Spleen (tissue), 11 donors: ENCODE measurements around the gene STON2. TPM values are rescaled to one million over a fixed set of nuclear protein-coding genes. Genes with fewer than 3 reads are reported as not detected.

Experiments
- DNase-seq: peaks from one replicate; pipeline ENCODE4 v3.0.0-alpha.2; 2020
- H3K27ac ChIP-seq, 8 donors: fragments of 200-600 bp; sonication (generic) in 7 of 8; 1 replicate in 4 of 8; 2 replicates in 4 of 8; pipeline versions ENCODE4 v1.5.0 to v1.8.0; 2016 to 2021; ENCODE audit warnings: inconsistent platforms in 4 of 8, mild to moderate bottlenecking in 4 of 8, moderate library complexity in 1 of 8
- H3K27me3 ChIP-seq, 7 donors: fragments of 200-600 bp; sonication (generic) in 6 of 7; replicated peaks in 1 of 7; 1 replicate in 4 of 7; 2 replicates in 3 of 7; pipeline versions ENCODE4 v1.5.0 to v1.8.0; 2016 to 2021; ENCODE audit warnings: inconsistent platforms in 3 of 7, mild to moderate bottlenecking in 1 of 7
- H3K36me3 ChIP-seq, 6 donors: fragments of 200-600 bp; sonication (generic) in 5 of 6; 1 replicate in 4 of 6; 2 replicates in 2 of 6; pipeline versions ENCODE4 v1.5.0 to v1.8.0; 2016 to 2021; ENCODE audit warnings: inconsistent platforms in 2 of 6
- H3K4me1 ChIP-seq, 6 donors: fragments of 200-600 bp; sonication (generic) in 5 of 6; 1 replicate in 3 of 6; 2 replicates in 3 of 6; pipeline versions ENCODE4 v1.5.0 to v1.8.0; 2016 to 2021; ENCODE audit warnings: inconsistent platforms in 3 of 6
- H3K4me3 ChIP-seq, 8 donors: fragments of 200-600 bp; sonication (generic) in 7 of 8; 1 replicate in 4 of 8; 2 replicates in 4 of 8; pipeline versions ENCODE4 v1.5.0 to v1.8.0; 2016 to 2021; ENCODE audit warnings: inconsistent platforms in 4 of 8, mild to moderate bottlenecking in 4 of 8, moderate library complexity in 2 of 8
- H3K9me3 ChIP-seq, 8 donors: fragments of 200-600 bp; sonication (generic) in 7 of 8; 1 replicate in 4 of 8; 2 replicates in 4 of 8; pipeline versions ENCODE4 v1.5.0 to v1.8.0; 2016 to 2021; ENCODE audit warnings: inconsistent platforms in 4 of 8
- POLR2A ChIP-seq, 3 donors: fragments of 450-650 bp; IDR thresholded peaks; one replicate each; pipeline ENCODE4 v1.5.1; 2017; ENCODE audit warnings: antibody characterized with exemption in 3 of 3, mild to moderate bottlenecking in 1 of 3
- POLR2AphosphoS5 ChIP-seq, 3 donors: sonication (generic); formaldehyde crosslinking; IDR thresholded peaks; one replicate each; pipeline ENCODE4 v1.5.1; 2017; ENCODE audit warnings: antibody characterized with exemption in 3 of 3
- WGBS, 5 donors: extraction: QIAGEN DNeasy Blood & Tissue Kit in 3 of 5; methylation state at CpG; one replicate each; pipeline versions ENCODE4 v1.1.5 to v1.1.7; 2013 to 2018; 5-methylcytosine and 5-hydroxymethylcytosine counted together
- intact Hi-C: fragments of 100-400 bp; cut with DNase I; formaldehyde crosslinking; loops from one replicate; pipeline ENCODE4 v1.15.0; 2023; ENCODE audit warnings: low total_unique reads
- polyA plus RNA-seq, 3 donors: library from polyadenylated mRNA; stranded (reverse); fragments of 200-250 nt; gene quantifications; one replicate each; pipeline ENCODE4 v1.2.1, GENCODE V29; 2013
- total RNA-seq, 7 donors: library from RNA; depleted of rRNA in 3 of 7; stranded (reverse); fragments of >200 nt in 3 of 7; fragmentation: NEBNext Ultra II Directional in 4 of 7; extraction: Animal tissue kit (Norgen Biotek cat#: 25700) in 4 of 7; gene quantifications; one replicate each; pipeline versions ENCODE4 v1.1.0 to v1.2.1, GENCODE V29; 2016 to 2021
- TF ChIP-seq, protein P1 (sequence below), 11 experiments: fragments of 200-600 bp in 7 of 11; fragments of 450-650 bp in 4 of 11; sonication (generic) in 4 of 11; IDR thresholded peaks in 8 of 11; conservative IDR thresholded peaks in 3 of 11; 1 replicate in 7 of 11; 2 replicates in 4 of 11; pipeline versions ENCODE4 v1.4.0 to v1.8.0; 2016 to 2021; ENCODE audit warnings: antibody characterized with exemption in 11 of 11, inconsistent platforms in 4 of 11, mild to moderate bottlenecking in 1 of 11
- donor health status: healthy with polysubstance abuse.
- donor health status: DM: no; HTN: no; CAD: no; lungs with moderate emphysema.
- donor health status: DM: no; HTN: no; CAD: no.
- donor health status: Bipolar disorder and iron deficiency.
- donor health status: healthy.
- donor health status: DM: no; HTN: no; CAD: no.
- donor health status: DM: yes; HTN: yes; CAD: no.

The STON2 gene
- total and polyA plus RNA-seq, 10 donors, result 3.5 to 236 (median 167) TPM

DNA sequence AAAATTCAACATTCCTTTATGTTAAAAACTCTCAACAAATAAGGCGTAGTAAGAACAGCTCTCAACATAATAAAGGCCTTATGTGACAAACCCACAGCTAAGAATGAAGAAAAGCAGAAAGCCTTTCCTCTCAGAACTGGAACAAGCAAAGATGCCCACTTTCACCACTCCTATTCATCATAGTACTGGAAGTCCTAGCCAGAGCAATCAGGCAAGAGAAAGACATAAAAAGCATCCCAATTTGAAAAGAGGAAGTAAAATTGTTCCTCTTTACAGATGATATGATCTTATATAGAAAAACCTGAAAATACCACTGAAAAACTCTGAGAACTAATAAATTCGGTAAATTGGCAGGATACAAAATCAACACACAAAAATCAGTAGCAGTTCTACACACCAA is 52.1 kb downstream of the STON2 start:
- TF ChIP-seq POLR2AphosphoS5 (IDR thresholded peaks at IDR 0.05), result no peak
- TF ChIP-seq, protein P1, sequence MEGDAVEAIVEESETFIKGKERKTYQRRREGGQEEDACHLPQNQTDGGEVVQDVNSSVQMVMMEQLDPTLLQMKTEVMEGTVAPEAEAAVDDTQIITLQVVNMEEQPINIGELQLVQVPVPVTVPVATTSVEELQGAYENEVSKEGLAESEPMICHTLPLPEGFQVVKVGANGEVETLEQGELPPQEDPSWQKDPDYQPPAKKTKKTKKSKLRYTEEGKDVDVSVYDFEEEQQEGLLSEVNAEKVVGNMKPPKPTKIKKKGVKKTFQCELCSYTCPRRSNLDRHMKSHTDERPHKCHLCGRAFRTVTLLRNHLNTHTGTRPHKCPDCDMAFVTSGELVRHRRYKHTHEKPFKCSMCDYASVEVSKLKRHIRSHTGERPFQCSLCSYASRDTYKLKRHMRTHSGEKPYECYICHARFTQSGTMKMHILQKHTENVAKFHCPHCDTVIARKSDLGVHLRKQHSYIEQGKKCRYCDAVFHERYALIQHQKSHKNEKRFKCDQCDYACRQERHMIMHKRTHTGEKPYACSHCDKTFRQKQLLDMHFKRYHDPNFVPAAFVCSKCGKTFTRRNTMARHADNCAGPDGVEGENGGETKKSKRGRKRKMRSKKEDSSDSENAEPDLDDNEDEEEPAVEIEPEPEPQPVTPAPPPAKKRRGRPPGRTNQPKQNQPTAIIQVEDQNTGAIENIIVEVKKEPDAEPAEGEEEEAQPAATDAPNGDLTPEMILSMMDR (IDR thresholded peaks at IDR 0.05 in 8 of 11, conservative IDR thresholded peaks at IDR 0.05 in 3 of 11), result no peak
- TF ChIP-seq POLR2A (IDR thresholded peaks at IDR 0.05), result no peak
- 48 to 63% (median 55%) methylated on average over 2 of the region's 2 CpGs for WGBS, 5 donors
- Histone ChIP-seq H3K9me3 (no peaks in the 10 kb centered on the region), H3K27me3 (no peaks in the 10 kb centered on the region), H3K4me1 (peaks cover 0 to 10% (median 0%) of the 10 kb centered on the region in 6 donors), H3K36me3 (no peaks in the 10 kb centered on the region), H3K4me3 (no peak overlapping the region), H3K27ac (no peak overlapping the region)
- no peak for DNase-seq
- intact Hi-C loops, result no loop called here

GRCh38 chr14:81345781-81346180 is 54.3 kb downstream of the STON2 start:
- Histone ChIP-seq H3K27ac (no peak overlapping the region), H3K27me3 (no peaks in the 10 kb centered on the region), H3K4me3 (no peak overlapping the region), H3K36me3 (no peaks in the 10 kb centered on the region), H3K9me3 (no peaks in the 10 kb centered on the region), H3K4me1 (peaks cover 0 to 30% (median 0%) of the 10 kb centered on the region in 6 donors)
- WGBS, 5 donors, result 87 to 98% (median 95%) methylated on average over 2 of the region's 2 CpGs
- intact Hi-C loops, result no loop called here
- no peak for TF ChIP-seq POLR2AphosphoS5 (IDR thresholded peaks at IDR 0.05)
- TF ChIP-seq POLR2A (IDR thresholded peaks at IDR 0.05), result no peak
- DNase-seq, result no peak

- H3K27ac ChIP-seq, result no peak overlapping the region
- H3K4me3 ChIP-seq, result no peak overlapping the region
- WGBS, 5 donors, result 82 to 91% (median 88%) methylated on average over 3 of the region's 3 CpGs
- no peaks in the 10 kb centered on the region for H3K27me3 ChIP-seq
- TF ChIP-seq POLR2A (IDR thresholded peaks at IDR 0.05) (no peak), POLR2AphosphoS5 (IDR thresholded peaks at IDR 0.05) (no peak)
- TF ChIP-seq, protein P1 (IDR thresholded peaks at IDR 0.05 in 8 of 11, conservative IDR thresholded peaks at IDR 0.05 in 3 of 11), result no peak
- intact Hi-C loops, result no loop called here
- no peak for DNase-seq
- H3K4me1 ChIP-seq, result peaks cover 0 to 30% (median 0%) of the 10 kb centered on the region in 6 donors
- H3K36me3 ChIP-seq, result no peaks in the 10 kb centered on the region
- H3K9me3 ChIP-seq, result no peaks in the 10 kb centered on the region
Observed at GRCh38 chr14:81344481-81345160, 55.5 kb downstream of the STON2 start.

DNA sequence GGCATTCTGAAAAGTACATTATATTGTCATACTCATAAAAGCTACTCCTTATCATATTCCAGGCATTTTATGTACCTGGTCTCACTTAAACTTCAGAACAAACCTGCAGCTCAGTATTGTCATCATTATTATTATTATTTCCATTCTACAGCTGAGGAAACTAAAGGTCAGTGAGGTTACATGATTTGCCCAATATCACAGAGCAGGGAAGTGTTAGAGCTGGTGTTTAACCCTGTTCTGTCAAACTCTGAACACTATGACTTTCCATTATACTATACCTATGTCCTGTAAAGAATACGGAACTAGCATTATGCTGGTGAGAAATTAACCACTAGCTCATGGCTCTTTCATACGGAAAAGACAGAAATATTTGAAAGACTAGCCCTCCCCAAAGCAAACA is 56.4 kb downstream of the STON2 start:
- DNase-seq, result no peak
- Histone ChIP-seq H3K9me3 (no peaks in the 10 kb centered on the region), H3K27me3 (no peaks in the 10 kb centered on the region), H3K36me3 (no peaks in the 10 kb centered on the region), H3K27ac (no peak overlapping the region), H3K4me1 (peaks cover 0 to 30% (median 0%) of the 10 kb centered on the region in 6 donors), H3K4me3 (no peak overlapping the region)
- TF ChIP-seq, protein P1 (IDR thresholded peaks at IDR 0.05 in 8 of 11, conservative IDR thresholded peaks at IDR 0.05 in 3 of 11), result no peak
- no peak for TF ChIP-seq POLR2AphosphoS5 (IDR thresholded peaks at IDR 0.05)
- TF ChIP-seq POLR2A (IDR thresholded peaks at IDR 0.05), result no peak
- intact Hi-C loops, result no loop called here
- 80 to 97% (median 86%) methylated on average over 2 of the region's 2 CpGs for WGBS, 5 donors
